Trophoblast cell (in vitro differentiated cells and primary cell): ENCODE results near the gene LDLRAD4.

ENCODE experiments used
- DNase-seq, 2 donors: peaks; one replicate each; pipeline ENCODE4 v3.0.0-alpha.2; 2016
- H2AFZ ChIP-seq: 2 replicates; pipeline ENCODE4 v1.6.1; 2013; ENCODE audit warnings: low read length, moderate library complexity, mild to moderate bottlenecking; ENCODE audit not compliant: insufficient read depth, poor library complexity
- H2AK5ac ChIP-seq: 2 replicates; pipeline ENCODE4 v1.6.1; 2013; ENCODE audit warnings: mild to moderate bottlenecking, low read length
- H2BK120ac ChIP-seq: 2 replicates; pipeline ENCODE4 v1.6.1; 2013; ENCODE audit warnings: low read length, mild to moderate bottlenecking, moderate library complexity; ENCODE audit not compliant: insufficient read depth, poor library complexity
- H2BK12ac ChIP-seq: 2 replicates; pipeline ENCODE4 v1.6.1; 2013; ENCODE audit warnings: mild to moderate bottlenecking, low read length, moderate library complexity
- H2BK5ac ChIP-seq: 2 replicates; pipeline ENCODE4 v1.6.1; 2013; ENCODE audit warnings: low read length, low read depth, moderate library complexity, mild to moderate bottlenecking; ENCODE audit not compliant: poor library complexity
- H3K14ac ChIP-seq: 2 replicates; pipeline ENCODE4 v1.6.1; 2013; ENCODE audit warnings: mild to moderate bottlenecking, low read length
- H3K18ac ChIP-seq: 2 replicates; pipeline ENCODE4 v1.6.1; 2013; ENCODE audit warnings: mild to moderate bottlenecking, low read length
- H3K23ac ChIP-seq: 2 replicates; pipeline ENCODE4 v1.6.1; 2013; ENCODE audit warnings: low read length
- H3K27ac ChIP-seq: 2 replicates; pipeline ENCODE4 v1.5.1; 2013; ENCODE audit warnings: low read depth, mild to moderate bottlenecking, inconsistent platforms, low read length, moderate library complexity
- H3K27me3 ChIP-seq: 2 replicates; pipeline ENCODE4 v1.6.1; 2013; ENCODE audit warnings: inconsistent platforms, mild to moderate bottlenecking, low read length, moderate library complexity; ENCODE audit not compliant: insufficient read depth
- H3K36me3 ChIP-seq, 2 experiments: 1 replicate in 1 of 2; 2 replicates in 1 of 2; pipeline ENCODE4 v1.6.1; 2013; ENCODE audit warnings: low read length in 2 of 2, mild to moderate bottlenecking in 2 of 2, moderate library complexity in 1 of 2; ENCODE audit not compliant: insufficient read depth in 2 of 2, control insufficient read depth in 1 of 2
- H3K4ac ChIP-seq: 2 replicates; pipeline ENCODE4 v1.6.1; 2013; ENCODE audit warnings: low read depth, mild to moderate bottlenecking, low read length, moderate library complexity
- H3K4me1 ChIP-seq, 2 experiments: 1 replicate in 1 of 2; 2 replicates in 1 of 2; pipeline ENCODE4 v1.6.1; 2013; ENCODE audit warnings: low read length in 2 of 2, mild to moderate bottlenecking in 2 of 2, moderate library complexity in 1 of 2; ENCODE audit not compliant: insufficient read depth in 2 of 2, control insufficient read depth in 1 of 2
- H3K4me2 ChIP-seq: 2 replicates; pipeline ENCODE4 v1.6.1; 2013; ENCODE audit warnings: inconsistent platforms, mild to moderate bottlenecking, low read length, moderate library complexity
- H3K4me3 ChIP-seq: 2 replicates; pipeline ENCODE4 v1.5.1; 2013; ENCODE audit warnings: mild to moderate bottlenecking, low read depth, low read length, inconsistent platforms
- H3K79me1 ChIP-seq: one replicate; pipeline ENCODE4 v1.6.1; 2013; ENCODE audit warnings: low read length
- H3K79me2 ChIP-seq: 2 replicates; pipeline ENCODE4 v1.6.1; 2013; ENCODE audit warnings: low read length, mild to moderate bottlenecking; ENCODE audit not compliant: control insufficient read depth, insufficient read depth, poor library complexity
- H3K9ac ChIP-seq: 2 replicates; pipeline ENCODE4 v1.6.1; 2013; ENCODE audit warnings: mild to moderate bottlenecking, low read length
- H3K9me3 ChIP-seq: 2 replicates; pipeline ENCODE4 v1.6.1; 2013; ENCODE audit warnings: low read depth, mild to moderate bottlenecking, control low read depth, inconsistent platforms, low read length; ENCODE audit not compliant: insufficient read depth
- H4K12ac ChIP-seq: 2 replicates; pipeline ENCODE4 v1.6.1; 2013; ENCODE audit warnings: low read depth, mild to moderate bottlenecking, low read length, moderate library complexity
- H4K8ac ChIP-seq: 2 replicates; pipeline ENCODE4 v1.6.1; 2013; ENCODE audit warnings: low read depth, mild to moderate bottlenecking, low read length, moderate library complexity
- H4K91ac ChIP-seq: one replicate; pipeline ENCODE4 v1.6.1; 2013; ENCODE audit warnings: low read depth, mild to moderate bottlenecking, low read length, moderate library complexity
- WGBS: extraction: QIAGEN DNeasy Blood & Tissue Kit; methylation state at CpG from one replicate; pipeline ENCODE4 v1.1.7; 2013; ENCODE audit warnings: missing lambda C conversion rate; ENCODE audit not compliant: insufficient read length, insufficient coverage; ENCODE audit errors: extremely low coverage; 5-methylcytosine and 5-hydroxymethylcytosine counted together

Gene LDLRAD4

DNA sequence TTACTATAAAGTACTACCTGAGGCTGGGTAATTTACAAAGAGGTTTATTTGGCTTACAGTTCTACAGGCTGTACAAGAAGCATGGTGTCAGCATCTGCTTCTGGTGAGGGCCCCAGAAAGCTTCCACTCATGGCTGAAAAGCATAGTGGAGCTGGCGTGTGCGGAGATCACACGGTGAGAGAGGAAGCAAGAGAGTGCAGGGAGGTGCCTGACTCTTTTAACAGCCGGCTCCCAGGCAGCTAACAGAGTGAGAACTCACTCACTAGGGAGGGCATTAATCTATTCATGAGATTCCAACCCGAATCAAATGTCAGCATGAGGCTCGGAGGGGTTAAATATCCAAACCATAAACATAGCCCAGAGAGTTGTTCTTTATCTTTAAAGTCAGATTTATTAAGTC is 117.3 kb downstream of the LDLRAD4 start:
- no peak overlapping the region for H3K23ac ChIP-seq
- no peak overlapping the region for H4K91ac ChIP-seq
- no peak overlapping the region for H3K4ac ChIP-seq
- no peak overlapping the region for H3K27ac ChIP-seq
- no peaks in the 10 kb centered on the region for H3K36me3 ChIP-seq
- WGBS: no CpG with 5 or more reads among the region's 6 CpGs
- DNase-seq: no peak
- H3K18ac ChIP-seq: no peak overlapping the region
- no peak overlapping the region for H2AK5ac ChIP-seq
- H3K4me3 ChIP-seq: no peak overlapping the region
- H4K8ac ChIP-seq: no peak overlapping the region
- peaks cover 1% of the 10 kb centered on the region for H3K9me3 ChIP-seq
- H3K79me2 ChIP-seq: no peaks in the 10 kb centered on the region
- H3K14ac ChIP-seq: no peak overlapping the region
- H2BK5ac ChIP-seq: no peak overlapping the region
- no peak overlapping the region for H2BK120ac ChIP-seq
- no peak overlapping the region for H3K4me2 ChIP-seq
- H2AFZ ChIP-seq: no peak overlapping the region
- H2BK12ac ChIP-seq: no peak overlapping the region
- no peaks in the 10 kb centered on the region for H3K79me1 ChIP-seq
- no peak overlapping the region for H3K9ac ChIP-seq
- no peaks in the 10 kb centered on the region for H3K27me3 ChIP-seq
- no peaks in the 10 kb centered on the region for H3K4me1 ChIP-seq
- H4K12ac ChIP-seq: no peak overlapping the region

- no CpG with 5 or more reads among the region's 4 CpGs for WGBS
- no peak overlapping the region for H4K91ac ChIP-seq
- H3K4ac ChIP-seq: no peak overlapping the region
- H3K79me2 ChIP-seq: no peaks in the 10 kb centered on the region
- no peak overlapping the region for H3K27ac ChIP-seq
- H3K9me3 ChIP-seq: no peaks in the 10 kb centered on the region
- H3K4me2 ChIP-seq: no peak overlapping the region
- no peak overlapping the region for H2BK120ac ChIP-seq
- H2AK5ac ChIP-seq: no peak overlapping the region
- no peaks in the 10 kb centered on the region for H3K4me1 ChIP-seq
- no peak overlapping the region for H4K12ac ChIP-seq
- H4K8ac ChIP-seq: no peak overlapping the region
- no peak overlapping the region for H3K4me3 ChIP-seq
- no peak overlapping the region for H2AFZ ChIP-seq
- H3K9ac ChIP-seq: no peak overlapping the region
- no peak overlapping the region for H2BK5ac ChIP-seq
- H3K79me1 ChIP-seq: no peaks in the 10 kb centered on the region
- no peak overlapping the region for H3K18ac ChIP-seq
- no peak overlapping the region for H3K23ac ChIP-seq
- H3K27me3 ChIP-seq: no peaks in the 10 kb centered on the region
- DNase-seq: no peak
- no peak overlapping the region for H2BK12ac ChIP-seq
- H3K14ac ChIP-seq: no peak overlapping the region
- H3K36me3 ChIP-seq: no peaks in the 10 kb centered on the region
These were observed 118.3 kb downstream of the LDLRAD4 start for GRCh38 chr18:13336841-13337240.

GRCh38 chr18:13337369-13337768 is 118.8 kb downstream of the LDLRAD4 start:
- H3K18ac ChIP-seq: no peak overlapping the region
- H3K9me3 ChIP-seq: no peaks in the 10 kb centered on the region
- no peak overlapping the region for H3K4me3 ChIP-seq
- no peak overlapping the region for H2AK5ac ChIP-seq
- no peak overlapping the region for H3K14ac ChIP-seq
- H2AFZ ChIP-seq: no peak overlapping the region
- H3K9ac ChIP-seq: no peak overlapping the region
- H3K4me2 ChIP-seq: no peak overlapping the region
- no peak overlapping the region for H2BK120ac ChIP-seq
- H4K12ac ChIP-seq: no peak overlapping the region
- no peak overlapping the region for H3K4ac ChIP-seq
- no peaks in the 10 kb centered on the region for H3K4me1 ChIP-seq
- H3K27me3 ChIP-seq: no peaks in the 10 kb centered on the region
- H4K8ac ChIP-seq: no peak overlapping the region
- no peaks in the 10 kb centered on the region for H3K36me3 ChIP-seq
- H3K27ac ChIP-seq: no peak overlapping the region
- H3K79me1 ChIP-seq: no peaks in the 10 kb centered on the region
- no peak overlapping the region for H2BK5ac ChIP-seq
- DNase-seq: no peak
- no peak overlapping the region for H4K91ac ChIP-seq
- H2BK12ac ChIP-seq: no peak overlapping the region
- WGBS: no CpG with 5 or more reads among the region's 6 CpGs
- no peak overlapping the region for H3K23ac ChIP-seq
- H3K79me2 ChIP-seq: no peaks in the 10 kb centered on the region

- Histone ChIP-seq H4K91ac (no peak overlapping the region), H2BK120ac (no peak overlapping the region), H3K9me3 (no peaks in the 10 kb centered on the region), H3K18ac (no peak overlapping the region), H4K12ac (no peak overlapping the region), H3K9ac (no peak overlapping the region), H2AFZ (no peak overlapping the region), H3K79me2 (no peaks in the 10 kb centered on the region), H3K4ac (no peak overlapping the region), H3K27ac (no peak overlapping the region), H3K4me3 (no peak overlapping the region), H3K27me3 (no peaks in the 10 kb centered on the region), H2BK5ac (no peak overlapping the region), H3K4me2 (no peak overlapping the region), H3K79me1 (no peaks in the 10 kb centered on the region), H3K36me3 (no peaks in the 10 kb centered on the region), H2AK5ac (no peak overlapping the region), H3K14ac (no peak overlapping the region), H2BK12ac (no peak overlapping the region), H4K8ac (no peak overlapping the region), H3K23ac (no peak overlapping the region), H3K4me1 (no peaks in the 10 kb centered on the region)
- WGBS: no CpG with 5 or more reads among the region's 2 CpGs
- DNase-seq: no peak
These were observed 119.8 kb downstream of the LDLRAD4 start for GRCh38 chr18:13338318-13338717.
